Spleen (tissue), 7 donors: Measurements from ENCODE around the gene NAALADL2.

Experiments used
- CTCF ChIP-seq, 11 experiments: fragments of 200-600 bp in 7 of 11; fragments of 450-650 bp in 4 of 11; sonication (generic) in 4 of 11; IDR thresholded peaks in 8 of 11; conservative IDR thresholded peaks in 3 of 11; 1 replicate in 7 of 11; 2 replicates in 4 of 11; pipeline versions ENCODE4 v1.4.0 to v1.8.0; 2016 to 2021; ENCODE audit warnings: antibody characterized with exemption in 11 of 11, inconsistent platforms in 4 of 11, mild to moderate bottlenecking in 1 of 11
- POLR2A ChIP-seq, 3 donors: fragments of 450-650 bp; IDR thresholded peaks; one replicate each; pipeline ENCODE4 v1.5.1; 2017; ENCODE audit warnings: antibody characterized with exemption in 3 of 3, mild to moderate bottlenecking in 1 of 3
- donor health status: DM: no; HTN: no; CAD: no; lungs with moderate emphysema.
- donor health status: DM: no; HTN: no; CAD: no.
- donor health status: DM: no; HTN: no; CAD: no.

GRCh38 chr3:175805825-175806224 lies 946.7 kb downstream of the NAALADL2 start:
- TF ChIP-seq CTCF (IDR thresholded peaks at IDR 0.05 in 8 of 11, conservative IDR thresholded peaks at IDR 0.05 in 3 of 11) = no peak
- TF ChIP-seq POLR2A (IDR thresholded peaks at IDR 0.05) = no peak
